ENCODE data around the gene MRC1. TPM values are rescaled to one million over a fixed set of nuclear protein-coding genes. Genes with fewer than 3 reads are reported as not detected.

The MRC1 gene
- total and polyA plus RNA-seq, 2 of the 8 experiments (the other 6 are each of a cell fraction or from before 2014, with no cell fraction given), result 0.03 to 0.06 TPM

DNA sequence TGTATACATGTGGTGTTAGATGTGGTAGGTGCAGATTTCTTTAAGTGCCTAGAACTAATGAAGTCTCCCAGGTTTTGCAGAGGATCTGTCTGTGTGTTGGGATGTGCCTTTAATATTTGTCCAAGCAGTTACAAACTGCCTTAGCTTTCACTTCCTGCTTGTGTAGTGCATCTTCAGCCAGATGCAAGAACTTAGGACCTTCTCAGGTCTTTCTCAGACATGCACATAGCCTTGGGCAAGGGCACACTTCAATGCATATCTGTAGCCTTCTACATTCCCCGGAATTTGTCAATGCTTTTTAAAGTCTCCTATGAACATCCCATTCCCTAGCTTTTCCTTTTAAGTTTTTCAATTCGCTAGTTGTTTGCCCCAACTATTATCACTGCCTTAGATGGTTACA lies 95.4 kb downstream of the MRC1 start:
- Histone ChIP-seq H3K4me2 (ENCODE audit: insufficient read depth in 1 of 2, low read depth in 2 of 2, low read length in 2 of 2) (no peak overlapping the region), H2AFZ (ENCODE audit: low read length) (0 out of 2 replicates have a peak overlapping the region, but pooled peaks have one; percentile 56), H2BK12ac (ENCODE audit: low read depth, low read length) (no peak overlapping the region), H3K18ac (ENCODE audit: extremely low read depth, low read length) (no peak overlapping the region), H4K5ac (ENCODE audit: insufficient read length, low read depth, low read length) (no peak overlapping the region), H3K36me3 (ENCODE audit: control insufficient read depth in 2 of 4, insufficient read depth in 4 of 4, low read length in 3 of 4) (no peaks in the 10 kb centered on the region), H3K14ac (ENCODE audit: insufficient read length) (no peak overlapping the region), H3K9me3 (ENCODE audit: insufficient read depth in 2 of 2, low read depth in 1 of 2, low read length in 1 of 2) (no peaks in the 10 kb centered on the region), H2BK5ac (ENCODE audit: low read depth, low read length) (no peak overlapping the region), H3K4me3 (ENCODE audit: extremely low read depth in 1 of 4, insufficient read depth in 2 of 4, low read depth in 3 of 4, low read length in 4 of 4) (no peak overlapping the region), H4K91ac (replicated peaks; ENCODE audit: insufficient read length, low read length) (no peak overlapping the region), H2BK120ac (replicated peaks; ENCODE audit: low read depth, low read length) (no peak overlapping the region), H2AK5ac (ENCODE audit: low read depth, low read length) (no peak overlapping the region), H3K27ac (ENCODE audit: low read depth, low read length) (no peak overlapping the region), H3K79me2 (ENCODE audit: control insufficient read depth in 1 of 2, insufficient read depth in 2 of 2, low read length in 2 of 2) (no peaks in the 10 kb centered on the region), H3K56ac (replicated peaks; ENCODE audit: insufficient read length, low read depth, low read length) (no peak overlapping the region), H3K4ac (replicated peaks; ENCODE audit: insufficient read length, low read depth, low read length) (no peak overlapping the region), H3K79me1 (ENCODE audit: low read depth, low read length) (no peaks in the 10 kb centered on the region), H3K9ac (replicated peaks in 1 of 4; ENCODE audit: extremely low read depth in 1 of 4, low read depth in 3 of 4, low read length in 3 of 4) (no peak overlapping the region), H4K8ac (ENCODE audit: extremely low read depth, insufficient read depth, low read length) (no peak overlapping the region), H2BK15ac (ENCODE audit: low read length) (no peak overlapping the region), H3K4me1 (replicated peaks in 1 of 4; ENCODE audit: control insufficient read depth in 3 of 4, insufficient read depth in 4 of 4, low read length in 3 of 4) (no peaks in the 10 kb centered on the region), H3K23me2 (ENCODE audit: low read depth, low read length) (no peaks in the 10 kb centered on the region), H2BK20ac (ENCODE audit: low read length) (0 out of 2 replicates have a peak overlapping the region, but pooled peaks have one; percentile 48), H3K23ac (ENCODE audit: insufficient read length) (no peak overlapping the region), H4K20me1 (replicated peaks in 1 of 2; ENCODE audit: control insufficient read depth in 1 of 2, insufficient read depth in 2 of 2, low read length in 2 of 2) (no peaks in the 10 kb centered on the region), H3K27me3 (replicated peaks in 1 of 4; ENCODE audit: control insufficient read depth in 3 of 4, extremely low read depth in 1 of 4, insufficient read depth in 3 of 4, low read length in 3 of 4) (no peaks in the 10 kb centered on the region)
- ChIA-PET POLR2A (ENCODE audit: partially characterized antibody) (no interaction called here), CTCF (ENCODE audit: partially characterized antibody) (interaction anchor here (0.6 to 1.3 kb wide), 6 partner anchors 9 to 328 kb away, joined by 3 to 4 read pairs (median 4); no protein-coding TSS in a partner anchor)
- FAIRE-seq (no peak), DNase-seq (ENCODE audit: low read depth in 1 of 2, low spot score in 2 of 2) (no peak)
- 88% methylated on average over 2 of the region's 2 CpGs; no CpG with 5 or more reads in 1 of the 2 experiments for WGBS, 2 experiments (ENCODE audit: extremely low coverage in 1 of 2, insufficient coverage in 1 of 2, insufficient read length in 1 of 2, insufficient replicate concordance in 2 of 2, low coverage in 1 of 2, low lambda C conversion rate in 2 of 2, missing lambda C conversion rate in 1 of 2)
- TF ChIP-seq EZH2 (IDR thresholded peaks at IDR 0.05; ENCODE audit: low read depth, low read length, severe bottlenecking) (no peak), EP300 (IDR thresholded peaks at IDR 0.05; ENCODE audit: borderline replicate concordance in 1 of 2, low read depth in 2 of 2, low read length in 2 of 2) (no peak), KDM1A (IDR thresholded peaks at IDR 0.05; ENCODE audit: borderline replicate concordance, low read length) (no peak), RNF2 (IDR thresholded peaks at IDR 0.05; ENCODE audit: borderline replicate concordance, low read depth, low read length, missing control alignments, poor library complexity, severe bottlenecking) (no peak), RXRA (IDR thresholded peaks at IDR 0.05; ENCODE audit: insufficient read depth, low read depth, low read length) (no peak), BACH1 (IDR thresholded peaks at IDR 0.05; ENCODE audit: low read length) (no peak), KDM4A (IDR thresholded peaks at IDR 0.05; ENCODE audit: low read depth, low read length, severe bottlenecking) (no peak), SIRT6 (IDR thresholded peaks at IDR 0.05; ENCODE audit: low read length) (no peak)
- TF ChIP-seq, protein P1, sequence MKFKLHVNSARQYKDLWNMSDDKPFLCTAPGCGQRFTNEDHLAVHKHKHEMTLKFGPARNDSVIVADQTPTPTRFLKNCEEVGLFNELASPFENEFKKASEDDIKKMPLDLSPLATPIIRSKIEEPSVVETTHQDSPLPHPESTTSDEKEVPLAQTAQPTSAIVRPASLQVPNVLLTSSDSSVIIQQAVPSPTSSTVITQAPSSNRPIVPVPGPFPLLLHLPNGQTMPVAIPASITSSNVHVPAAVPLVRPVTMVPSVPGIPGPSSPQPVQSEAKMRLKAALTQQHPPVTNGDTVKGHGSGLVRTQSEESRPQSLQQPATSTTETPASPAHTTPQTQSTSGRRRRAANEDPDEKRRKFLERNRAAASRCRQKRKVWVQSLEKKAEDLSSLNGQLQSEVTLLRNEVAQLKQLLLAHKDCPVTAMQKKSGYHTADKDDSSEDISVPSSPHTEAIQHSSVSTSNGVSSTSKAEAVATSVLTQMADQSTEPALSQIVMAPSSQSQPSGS (IDR thresholded peaks at IDR 0.05; ENCODE audit: low read length), result no peak
- TF ChIP-seq, protein P2, sequence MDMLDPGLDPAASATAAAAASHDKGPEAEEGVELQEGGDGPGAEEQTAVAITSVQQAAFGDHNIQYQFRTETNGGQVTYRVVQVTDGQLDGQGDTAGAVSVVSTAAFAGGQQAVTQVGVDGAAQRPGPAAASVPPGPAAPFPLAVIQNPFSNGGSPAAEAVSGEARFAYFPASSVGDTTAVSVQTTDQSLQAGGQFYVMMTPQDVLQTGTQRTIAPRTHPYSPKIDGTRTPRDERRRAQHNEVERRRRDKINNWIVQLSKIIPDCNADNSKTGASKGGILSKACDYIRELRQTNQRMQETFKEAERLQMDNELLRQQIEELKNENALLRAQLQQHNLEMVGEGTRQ (IDR thresholded peaks at IDR 0.05; ENCODE audit: low read length), result no peak
